Thymus (tissue), 11 donors: ENCODE results near the gene IPP. TPM values are rescaled to one million over a fixed set of nuclear protein-coding genes. Genes with fewer than 3 reads are reported as not detected.
"Not testable (repeated sequence)": the region's sequence is repeated elsewhere in the genome, so short reads cannot be mapped to it uniquely, and the experiment has no call there.

Experiments
- DNase-seq, 9 donors: peaks; one replicate each; pipeline ENCODE4 v3.0.0-alpha.2; 2013; ENCODE audit warnings: low spot score in 9 of 9, low read depth in 6 of 9, missing footprints in 1 of 9
- H3K27ac ChIP-seq, 2 donors: one replicate each; pipeline ENCODE4 v1.5.1; 2013; ENCODE audit warnings: control low read depth in 1 of 2, low read depth in 1 of 2, low read length in 1 of 2, mild to moderate bottlenecking in 1 of 2, moderate library complexity in 1 of 2
- H3K27me3 ChIP-seq, 2 donors: one replicate each; pipeline ENCODE4 v1.5.1; 2013; ENCODE audit warnings: low read length in 1 of 2; ENCODE audit not compliant: control insufficient read depth in 2 of 2, insufficient read depth in 1 of 2
- H3K36me3 ChIP-seq, 2 donors: one replicate each; pipeline ENCODE4 v1.5.1; 2013; ENCODE audit warnings: low read length in 1 of 2, mild to moderate bottlenecking in 1 of 2, moderate library complexity in 1 of 2; ENCODE audit not compliant: control insufficient read depth in 2 of 2, insufficient read depth in 2 of 2
- H3K4me1 ChIP-seq, 2 donors: one replicate each; pipeline ENCODE4 v1.5.1; 2013; ENCODE audit warnings: low read length in 2 of 2; ENCODE audit not compliant: control insufficient read depth in 2 of 2, insufficient read depth in 2 of 2
- H3K4me3 ChIP-seq, 2 donors: one replicate each; pipeline ENCODE4 v1.5.1; 2013; ENCODE audit warnings: low read length in 2 of 2, control low read depth in 1 of 2, mild to moderate bottlenecking in 1 of 2
- H3K9me3 ChIP-seq, 2 donors: one replicate each; pipeline ENCODE4 v1.5.1; 2013; ENCODE audit warnings: low read length in 1 of 2, mild to moderate bottlenecking in 1 of 2; ENCODE audit not compliant: control insufficient read depth in 2 of 2, insufficient read depth in 1 of 2
- WGBS: extraction: QIAGEN DNeasy Blood & Tissue Kit; methylation state at CpG from one replicate; pipeline ENCODE4 v1.1.7; 2013; 5-methylcytosine and 5-hydroxymethylcytosine counted together
- polyA plus RNA-seq: library from polyadenylated mRNA; stranded (reverse); fragments of 200-250 nt; gene quantifications from one replicate; pipeline ENCODE4 v1.2.3, GENCODE V29; 2013
- total RNA-seq: library from RNA; stranded (reverse); fragments of 120-200 nt; gene quantifications from one replicate; pipeline ENCODE4 v1.2.4, GENCODE V29; 2013
- donor health status: healthy.

The IPP gene
- total and polyA plus RNA-seq, 2 donors, result 8.9 to 11.6 TPM

DNA sequence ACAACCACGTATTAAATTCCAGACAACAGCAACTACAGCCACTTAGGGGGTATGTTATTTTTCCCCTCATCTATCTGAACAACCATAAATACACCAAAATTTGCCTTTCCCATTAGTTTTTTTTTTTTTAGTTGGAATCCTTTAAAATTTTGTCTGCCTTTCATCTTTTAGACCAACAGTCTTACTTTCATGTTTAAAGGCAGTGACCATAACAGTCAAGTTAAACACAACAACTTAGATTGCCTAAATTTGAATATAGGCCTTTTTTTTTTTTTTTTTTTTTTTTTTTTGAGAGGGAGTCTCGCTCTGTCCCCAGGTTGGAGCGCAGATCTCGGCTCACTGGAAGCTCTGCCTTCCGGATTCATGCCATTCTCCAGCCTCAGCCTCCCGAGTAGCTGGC, 67.5 kb downstream of the IPP start:
- peaks cover 3 to 13% of the 10 kb centered on the region in 2 donors for H3K4me1 ChIP-seq
- no peak overlapping the region for H3K27ac ChIP-seq
- 96% methylated on average over 6 of the region's 6 CpGs for WGBS
- H3K9me3 ChIP-seq, result no peaks in the 10 kb centered on the region
- H3K4me3 ChIP-seq, result no peak overlapping the region
- H3K36me3 ChIP-seq, result peaks cover 4 to 10% of the 10 kb centered on the region in 2 donors
- DNase-seq, result no peak
- no peaks in the 10 kb centered on the region for H3K27me3 ChIP-seq

DNA sequence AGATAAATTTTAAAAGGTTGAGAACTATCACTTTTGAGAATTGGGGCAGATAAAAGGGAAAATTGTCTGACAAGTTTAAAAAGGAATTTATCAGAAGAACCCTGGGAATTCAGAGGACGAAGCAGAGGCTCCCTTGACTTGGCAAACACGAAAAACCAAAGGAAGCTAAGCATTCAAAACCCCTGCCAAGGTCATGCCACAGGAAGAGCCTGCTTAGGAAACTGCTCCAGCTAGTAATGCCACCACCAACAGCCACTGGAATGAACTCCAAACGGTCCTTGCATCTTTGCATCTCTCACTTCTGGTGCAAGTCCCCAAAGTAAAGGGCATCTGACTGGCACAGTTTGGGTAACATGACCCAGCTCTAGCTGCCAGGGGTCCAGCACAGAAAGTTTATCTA, 71.3 kb downstream of the IPP start:
- Histone ChIP-seq H3K9me3 (no peaks in the 10 kb centered on the region), H3K36me3 (peaks cover 4 to 17% of the 10 kb centered on the region in 2 donors), H3K27me3 (no peaks in the 10 kb centered on the region), H3K4me1 (peaks cover 3 to 6% of the 10 kb centered on the region in 2 donors), H3K27ac (no peak overlapping the region), H3K4me3 (no peak overlapping the region)
- no peak for DNase-seq
- WGBS, result 17% methylated on average over 3 of the region's 3 CpGs

DNA sequence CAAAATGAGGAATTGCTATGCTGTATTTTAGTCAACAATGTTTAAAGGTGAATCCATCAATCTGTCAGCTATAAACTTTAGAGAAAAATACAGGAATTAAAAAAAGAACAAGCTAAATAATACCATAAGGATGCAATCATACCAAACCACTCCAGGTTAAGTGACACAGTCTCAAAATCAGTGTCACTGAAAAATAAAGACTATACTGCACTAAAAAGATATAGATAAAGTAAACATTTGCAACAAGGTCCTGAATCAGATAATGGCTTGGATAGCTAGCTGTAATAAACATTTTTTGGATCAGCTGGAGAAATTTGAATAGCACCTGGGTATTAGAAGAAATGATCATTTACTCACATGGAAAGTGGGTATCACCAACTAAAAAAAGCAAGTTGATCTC, 72.0 kb downstream of the IPP start:
- Histone ChIP-seq H3K9me3 (no peaks in the 10 kb centered on the region), H3K36me3 (peaks cover 3 to 15% of the 10 kb centered on the region in 2 donors), H3K27me3 (no peaks in the 10 kb centered on the region), H3K27ac (no peak overlapping the region), H3K4me1 (peaks cover under 1 to 2% of the 10 kb centered on the region in 2 donors), H3K4me3 (no peak overlapping the region)
- DNase-seq, result no peak

DNA sequence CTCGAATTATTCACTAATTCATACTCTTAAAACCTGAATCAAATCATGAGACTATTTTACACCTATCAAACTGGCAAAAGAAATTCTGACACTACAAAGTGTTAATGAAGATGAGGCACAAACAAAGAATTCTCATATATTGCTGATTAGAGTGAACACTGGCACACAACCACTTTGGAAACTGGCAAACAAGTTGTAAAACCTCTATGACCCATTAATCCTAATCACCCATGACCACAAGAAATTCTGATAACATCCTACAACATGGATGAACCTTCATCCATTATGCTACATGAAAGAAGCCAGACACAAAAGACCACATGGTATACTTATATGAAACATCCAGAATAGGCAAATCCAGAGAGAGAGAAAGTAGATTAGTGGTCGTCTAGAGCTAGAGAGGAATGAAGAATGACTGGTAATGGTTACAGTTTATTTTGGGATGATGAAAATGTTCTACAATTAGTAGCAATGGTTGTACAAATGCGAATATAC, 72.7 kb downstream of the IPP start:
- Histone ChIP-seq H3K27ac (no peak overlapping the region), H3K36me3 (peaks cover 0 to 18% of the 10 kb centered on the region in 2 donors), H3K4me1 (no peaks in the 10 kb centered on the region), H3K4me3 (no peak overlapping the region), H3K27me3 (no peaks in the 10 kb centered on the region), H3K9me3 (no peaks in the 10 kb centered on the region)
- 93% methylated on average over 3 of the region's 3 CpGs for WGBS
- no peak for DNase-seq

DNA sequence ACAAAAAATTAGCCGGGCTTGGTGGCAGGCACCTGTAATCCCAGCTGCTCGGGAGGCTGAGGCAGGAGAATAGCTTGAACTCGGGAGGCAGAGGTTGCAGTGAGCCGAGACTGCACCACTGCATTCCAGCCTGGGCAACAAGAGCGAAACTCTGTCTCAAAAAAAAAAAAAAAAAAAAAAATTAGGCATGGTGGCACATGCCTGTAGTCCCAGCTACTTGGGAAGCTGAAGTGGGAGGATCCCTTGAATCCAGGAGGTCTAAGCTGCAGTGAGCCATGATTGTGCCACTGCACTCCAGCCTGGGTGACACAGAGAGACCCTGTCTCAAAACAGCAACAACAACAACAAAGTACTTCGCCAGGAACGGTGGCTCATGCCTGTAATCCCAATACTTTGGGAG, 73.9 kb downstream of the IPP start:
- H3K4me3 ChIP-seq, DNase-seq, H3K27me3 ChIP-seq, H3K4me1 ChIP-seq, H3K9me3 ChIP-seq, H3K27ac ChIP-seq: not testable (repeated sequence)
- WGBS, result 97% methylated on average over 7 of the region's 7 CpGs
- peaks cover 0 to 23% of the 10 kb centered on the region in 2 donors for H3K36me3 ChIP-seq

DNA sequence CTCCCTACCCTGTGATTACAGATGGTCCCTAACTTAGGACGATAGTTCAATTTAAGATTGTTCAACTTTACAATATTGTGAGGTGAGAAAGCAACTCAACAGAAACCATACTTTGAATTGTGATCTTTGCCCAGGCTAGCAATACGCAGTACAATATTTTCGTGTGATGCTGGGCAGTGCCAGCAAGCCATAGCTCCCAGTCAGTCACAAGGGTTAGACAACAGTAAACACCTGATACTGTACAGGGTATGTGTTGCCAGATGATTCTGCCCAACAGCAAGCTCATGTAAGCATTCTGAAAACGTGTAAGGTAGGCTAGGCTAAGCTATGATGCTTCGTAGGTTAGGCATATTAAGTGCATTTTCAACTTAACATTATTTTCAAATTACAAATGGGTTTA, 76.0 kb downstream of the IPP start:
- DNase-seq, result no peak
- H3K36me3 ChIP-seq, result peaks cover 0 to 25% of the 10 kb centered on the region in 2 donors
- no peak overlapping the region for H3K27ac ChIP-seq
- H3K4me3 ChIP-seq, result no peak overlapping the region
- no peaks in the 10 kb centered on the region for H3K4me1 ChIP-seq
- H3K27me3 ChIP-seq, result no peaks in the 10 kb centered on the region
- no peaks in the 10 kb centered on the region for H3K9me3 ChIP-seq
- WGBS, result 98% methylated on average over 5 of the region's 5 CpGs

DNA sequence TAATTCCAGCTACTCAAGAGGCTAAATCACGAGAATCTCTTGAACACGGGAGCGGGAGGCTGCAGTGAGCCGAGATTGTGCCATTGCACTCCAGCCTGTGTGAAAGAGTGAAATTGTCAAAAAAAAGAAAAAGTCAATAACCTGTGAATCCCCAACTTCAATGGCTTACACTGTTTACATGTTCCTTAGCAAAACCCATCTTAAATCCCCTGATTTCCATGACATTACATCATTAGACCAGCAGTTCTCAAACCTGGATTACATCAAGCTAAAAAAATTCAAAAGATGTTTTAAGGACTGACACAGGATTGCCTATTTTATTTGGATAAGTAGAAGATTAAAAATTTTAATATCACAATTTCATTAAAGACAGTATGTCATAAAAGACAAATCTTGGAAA, 76.5 kb downstream of the IPP start:
- Histone ChIP-seq H3K27me3 (no peaks in the 10 kb centered on the region), H3K4me1 (no peaks in the 10 kb centered on the region), H3K27ac (no peak overlapping the region), H3K9me3 (no peaks in the 10 kb centered on the region), H3K4me3 (no peak overlapping the region), H3K36me3 (peaks cover 0 to 21% of the 10 kb centered on the region in 2 donors)
- no peak for DNase-seq
- WGBS, result 98% methylated on average over 4 of the region's 4 CpGs

DNA sequence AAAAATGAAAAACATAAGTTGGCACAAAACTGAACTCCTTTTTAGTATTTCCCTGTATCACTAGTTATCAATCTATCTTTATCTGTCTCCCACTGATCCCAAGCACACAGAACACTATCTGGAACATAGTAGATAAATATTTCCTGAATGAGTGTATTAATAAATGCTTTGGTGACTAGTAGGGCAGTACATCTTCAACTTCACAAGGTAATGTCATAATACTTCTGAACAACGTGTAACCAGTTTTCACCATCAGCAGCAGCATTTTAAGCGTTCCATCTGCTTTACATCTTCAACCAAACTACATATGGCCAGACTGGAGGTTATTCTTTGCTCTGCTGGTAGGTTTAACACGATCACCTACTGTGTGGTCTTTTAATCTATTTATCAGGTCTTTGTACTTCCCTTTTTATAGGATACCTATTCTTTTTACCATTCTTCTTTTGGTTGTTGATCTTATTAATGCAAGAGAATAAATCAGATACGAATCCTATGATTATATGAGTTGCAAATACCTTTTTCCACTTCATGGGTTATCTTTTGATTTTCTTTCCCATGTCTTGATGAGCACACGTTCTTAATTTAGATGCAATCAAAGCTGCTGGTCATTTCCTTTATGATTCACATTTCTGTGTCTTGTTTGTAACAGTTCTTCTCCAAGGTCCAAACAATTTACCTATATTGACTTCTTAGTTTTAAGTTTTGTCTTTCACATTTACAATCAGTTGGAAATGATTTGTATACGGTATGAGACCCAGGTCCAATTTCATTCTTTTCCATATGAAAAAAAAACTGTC, 80.4 kb downstream of the IPP start:
- 95% methylated on average over 6 of the region's 6 CpGs for WGBS
- Histone ChIP-seq H3K36me3 (peaks cover 0 to 17% of the 10 kb centered on the region in 2 donors), H3K27ac (no peak overlapping the region), H3K9me3 (peaks cover 0 to under 1% of the 10 kb centered on the region in 2 donors), H3K4me1 (no peaks in the 10 kb centered on the region), H3K27me3 (no peaks in the 10 kb centered on the region), H3K4me3 (no peak overlapping the region)
- no peak for DNase-seq

DNA sequence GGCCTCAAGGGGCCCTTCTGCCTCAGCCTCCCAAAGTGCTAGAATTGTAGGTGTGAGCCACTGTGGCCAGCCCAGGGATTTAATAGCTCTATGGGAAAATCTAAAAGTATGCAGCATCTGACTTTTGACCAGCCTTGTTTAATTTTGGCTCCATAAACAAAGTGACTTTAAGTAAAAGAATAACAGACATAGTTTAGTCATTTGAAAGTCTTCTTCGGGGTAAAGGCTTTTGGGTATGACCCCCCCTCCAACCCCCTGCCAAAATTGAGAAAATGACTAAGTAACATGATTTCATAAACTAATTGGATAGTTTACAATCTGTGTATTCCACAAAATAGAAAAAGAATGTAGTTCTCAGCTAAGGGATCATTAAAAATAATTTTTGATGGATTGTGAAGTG, 81.1 kb downstream of the IPP start:
- H3K9me3 ChIP-seq, result peaks cover 0 to 3% of the 10 kb centered on the region in 2 donors
- no peak overlapping the region for H3K27ac ChIP-seq
- no peak for DNase-seq
- H3K36me3 ChIP-seq, result peaks cover 0 to 13% of the 10 kb centered on the region in 2 donors
- H3K4me3 ChIP-seq, result no peak overlapping the region
- no peaks in the 10 kb centered on the region for H3K27me3 ChIP-seq
- no peaks in the 10 kb centered on the region for H3K4me1 ChIP-seq
- 91% methylated on average over 1 of the region's 1 CpG for WGBS
